GM19023 (cell line): ENCODE measurements around the gene SIDT2.
"Not testable (repeated sequence)": the region's sequence is repeated elsewhere in the genome, so short reads cannot be mapped to it uniquely, and the experiment has no call there.

ENCODE experiments used
- ATAC-seq: cut with Tn5 transposase; IDR thresholded peaks from one replicate; pipeline ENCODE4 v1.9.1; 2021; ENCODE audit warnings: mild to moderate bottlenecking, moderate library complexity; ENCODE audit not compliant: unreplicated experiment

The SIDT2 gene

DNA sequence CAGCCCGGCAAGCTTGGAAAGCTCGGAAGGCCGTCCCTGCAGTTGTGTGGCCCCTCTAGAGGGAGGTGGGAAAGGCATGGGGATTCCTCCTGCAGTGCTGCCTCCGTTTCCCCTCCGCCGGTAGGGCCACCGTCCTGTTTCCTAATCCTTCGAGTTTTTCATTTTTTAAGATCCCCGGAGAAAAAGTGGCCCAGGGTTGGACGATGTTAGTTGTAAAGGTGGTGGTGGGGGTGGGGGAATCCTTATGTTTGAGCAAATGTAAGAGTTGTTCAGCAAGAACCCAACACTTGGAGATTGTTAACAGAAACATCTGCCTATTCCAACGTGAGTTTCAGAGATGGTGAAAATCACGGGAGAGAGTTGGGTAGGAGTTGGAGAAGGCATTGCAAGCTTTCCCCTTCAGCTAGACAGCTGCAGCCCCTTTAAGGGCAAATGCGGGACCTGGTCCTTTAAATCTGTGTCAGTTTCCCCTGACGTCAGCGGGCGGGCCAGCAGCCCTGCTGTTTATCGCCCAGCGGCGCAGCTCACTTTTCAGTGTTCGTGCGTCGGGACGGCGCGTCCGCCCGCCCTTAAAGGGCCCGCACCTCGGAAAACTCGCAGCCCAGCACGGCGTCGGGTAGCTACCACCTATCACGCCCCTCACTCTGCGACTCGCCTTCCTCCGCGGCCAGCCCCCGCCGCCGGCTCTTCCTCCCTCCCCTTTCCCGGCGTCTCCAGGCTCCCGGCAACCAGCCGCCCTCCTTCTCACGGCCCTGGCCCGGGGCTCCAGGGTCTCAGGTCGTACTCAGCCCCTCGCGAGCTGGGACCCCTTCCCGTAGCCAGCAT, at the start of gene SIDT2:
Gene SIDT2 (plus strand): TSS at position 534 of the 825 bp plus-strand sequence. CDS start 521 bp downstream, outside the sequence.
- ATAC-seq, result peak; percentile 90

DNA sequence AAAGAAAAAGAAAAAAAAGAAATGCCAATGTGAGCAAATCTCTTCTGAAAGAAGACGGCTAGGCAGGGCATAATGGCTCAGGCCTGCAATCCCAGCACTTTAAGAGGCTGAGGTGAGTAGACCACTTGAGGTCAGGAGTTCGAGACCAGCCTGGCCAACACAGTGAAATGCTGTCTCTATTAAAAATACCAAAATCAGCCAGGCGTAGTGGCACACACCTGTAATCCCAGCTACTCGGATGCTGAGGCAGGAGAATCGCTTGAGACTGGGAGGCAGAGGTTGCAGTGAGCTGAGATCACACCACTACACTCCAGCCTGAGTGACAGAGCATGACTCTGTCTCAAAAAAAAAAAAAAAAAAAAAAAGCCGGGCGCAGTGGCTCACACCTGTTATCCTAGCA, 48.1 kb upstream of the SIDT2 start:
- not testable (repeated sequence) for ATAC-seq

DNA sequence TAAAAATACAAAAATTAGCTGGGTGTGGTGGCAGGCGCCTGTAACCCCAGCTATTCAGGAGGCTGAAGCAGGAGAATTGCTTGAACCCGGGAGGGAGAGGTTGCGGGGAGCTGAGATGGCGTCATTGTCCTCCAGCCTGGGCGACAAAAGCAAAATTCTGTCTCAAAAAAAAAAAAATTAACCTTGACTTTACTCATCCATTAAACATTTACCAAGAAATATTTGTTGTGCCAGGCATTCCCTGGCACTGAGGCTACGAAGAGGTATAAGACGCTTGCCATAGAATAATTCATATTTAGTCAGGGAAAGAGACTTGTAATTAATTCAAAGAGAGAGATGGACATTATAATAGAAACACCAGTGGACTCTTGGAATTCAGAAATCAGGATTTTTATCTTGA, 47.7 kb upstream of the SIDT2 start:
- ATAC-seq, result no peak

DNA sequence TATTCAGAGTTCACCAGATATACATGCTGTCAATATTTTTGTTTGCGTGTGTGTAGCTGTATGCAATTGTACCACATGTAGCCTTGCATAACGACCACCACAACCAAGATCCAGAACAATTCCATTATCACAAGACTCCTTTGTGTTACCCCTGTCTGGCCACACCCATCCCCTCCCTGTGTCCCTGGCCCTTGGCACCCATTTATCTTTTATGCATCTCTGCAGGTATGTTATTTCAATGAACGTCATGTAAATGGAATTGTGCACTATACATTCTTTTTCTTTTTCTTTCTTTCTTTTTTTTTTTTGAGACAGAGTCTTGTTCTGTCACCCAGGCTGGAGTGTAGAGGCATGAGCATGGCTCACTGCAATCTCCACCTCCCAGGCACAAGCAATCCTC, 44.1 kb upstream of the SIDT2 start:
- no peak for ATAC-seq

DNA sequence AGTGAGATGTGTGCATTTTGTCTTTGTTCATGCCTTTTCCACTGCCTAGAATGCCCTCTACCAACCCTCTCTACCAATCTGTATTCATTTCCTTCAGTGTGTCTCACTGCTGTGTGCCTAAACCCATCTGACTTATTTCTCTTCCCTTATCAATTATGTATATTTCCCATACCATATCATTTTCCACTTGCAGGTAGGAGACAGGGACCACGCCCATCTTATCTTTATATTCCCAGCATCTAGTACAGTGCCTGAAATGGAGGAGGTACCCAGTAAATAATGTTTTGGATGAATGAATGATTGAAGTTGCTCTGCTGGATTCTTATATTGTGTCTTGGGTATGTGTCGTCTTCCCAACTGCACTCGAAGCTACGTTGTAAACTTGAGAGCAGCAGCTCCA, 43.6 kb upstream of the SIDT2 start:
- ATAC-seq, result not testable (repeated sequence)

DNA sequence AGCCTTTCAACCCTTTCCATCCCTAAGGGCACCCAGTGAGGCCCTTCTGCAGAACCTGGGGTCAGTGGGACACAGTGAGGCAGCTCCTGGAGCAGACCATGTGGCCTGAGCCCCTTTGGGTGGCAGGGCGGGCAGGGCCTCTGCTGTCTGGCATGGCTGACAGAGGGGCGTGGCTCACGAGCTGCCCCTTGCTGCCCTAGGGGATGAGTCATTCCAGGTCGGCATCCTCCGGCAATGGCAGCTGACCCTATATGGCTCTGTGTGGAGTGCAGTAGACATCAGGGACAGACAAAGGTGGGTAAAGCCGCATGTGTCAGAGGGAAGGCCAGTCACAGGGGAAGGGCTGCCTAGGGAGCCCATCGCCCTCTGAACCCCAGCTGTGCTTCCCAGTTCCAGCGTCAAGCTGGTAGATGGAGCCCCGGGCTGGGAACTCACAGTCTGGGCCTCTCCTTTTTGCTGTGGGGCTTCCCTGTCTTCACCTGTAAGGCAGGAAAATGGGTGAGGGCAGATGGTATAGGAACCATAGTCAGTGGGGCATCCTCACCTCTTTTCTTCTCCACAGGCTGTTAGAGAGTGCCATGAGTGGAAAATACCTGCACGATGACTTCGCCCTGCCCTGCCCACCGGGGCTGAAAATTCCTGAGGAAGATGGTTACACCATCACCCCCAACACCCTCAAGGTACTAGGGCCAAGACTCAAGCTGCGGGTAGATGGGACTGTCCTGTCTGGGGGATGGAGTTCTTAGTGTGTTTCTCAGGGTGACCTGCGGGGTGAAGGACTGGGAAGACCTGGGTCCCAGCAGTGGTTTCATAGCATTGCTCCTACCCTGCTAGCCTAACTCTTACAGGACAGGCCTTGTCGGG, 41.1 kb upstream of the SIDT2 start:
- ATAC-seq, result not testable (repeated sequence)

DNA sequence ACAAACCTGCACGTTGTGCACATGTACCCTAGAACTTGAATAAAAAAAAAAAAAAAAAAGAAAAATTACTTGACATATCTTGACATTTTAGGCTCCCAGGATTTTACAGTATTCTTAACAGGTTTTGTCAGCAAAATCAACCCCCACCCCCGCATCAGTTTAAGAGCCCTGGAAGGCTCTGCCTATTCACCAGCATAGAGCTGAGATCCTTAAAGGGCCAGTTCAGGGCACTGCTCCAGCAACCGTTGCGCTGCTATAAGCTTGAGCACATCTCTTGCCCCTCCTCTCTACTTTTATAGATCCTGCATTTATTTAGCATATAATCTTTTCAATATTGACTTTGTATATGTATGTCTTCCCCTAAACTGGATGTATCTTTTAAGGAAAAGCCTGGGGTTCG, 35.2 kb upstream of the SIDT2 start:
- ATAC-seq, result no peak

DNA sequence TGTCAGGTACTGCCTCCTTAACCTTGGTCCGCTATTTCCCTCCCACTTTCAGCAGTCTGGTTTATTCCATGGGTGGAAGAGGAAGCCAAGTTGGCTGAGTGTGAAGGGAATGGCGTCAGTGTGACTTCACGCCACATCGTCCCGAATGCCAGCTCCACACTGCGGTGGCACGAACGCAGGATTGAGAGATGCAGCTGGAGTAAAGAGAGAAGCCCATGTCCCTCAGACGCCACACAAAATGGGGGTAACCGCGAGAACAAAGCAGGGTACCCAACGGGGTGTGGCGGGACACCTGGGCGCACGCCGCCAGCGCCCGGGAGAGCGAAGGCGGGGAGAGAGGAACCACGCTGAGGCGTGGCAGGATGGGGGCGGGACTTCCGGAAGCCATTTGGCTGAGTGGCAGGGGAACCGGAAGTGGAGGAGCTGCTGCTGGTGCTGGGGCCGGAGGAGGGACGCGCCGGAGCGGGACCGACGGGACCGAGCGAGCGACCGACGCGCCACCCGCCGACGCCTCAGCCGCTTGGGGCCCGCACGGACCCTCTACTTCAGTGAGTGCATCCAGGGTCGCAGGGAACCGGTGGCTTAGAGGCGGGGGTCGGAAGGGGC, 34.6 kb upstream of the SIDT2 start, which contains the start of gene PAFAH1B2:
Gene PAFAH1B2 (plus strand): TSS at position 417 of the 606 bp plus-strand sequence. CDS start 8,161 bp downstream, outside the sequence.
- peak; percentile 97 for ATAC-seq

DNA sequence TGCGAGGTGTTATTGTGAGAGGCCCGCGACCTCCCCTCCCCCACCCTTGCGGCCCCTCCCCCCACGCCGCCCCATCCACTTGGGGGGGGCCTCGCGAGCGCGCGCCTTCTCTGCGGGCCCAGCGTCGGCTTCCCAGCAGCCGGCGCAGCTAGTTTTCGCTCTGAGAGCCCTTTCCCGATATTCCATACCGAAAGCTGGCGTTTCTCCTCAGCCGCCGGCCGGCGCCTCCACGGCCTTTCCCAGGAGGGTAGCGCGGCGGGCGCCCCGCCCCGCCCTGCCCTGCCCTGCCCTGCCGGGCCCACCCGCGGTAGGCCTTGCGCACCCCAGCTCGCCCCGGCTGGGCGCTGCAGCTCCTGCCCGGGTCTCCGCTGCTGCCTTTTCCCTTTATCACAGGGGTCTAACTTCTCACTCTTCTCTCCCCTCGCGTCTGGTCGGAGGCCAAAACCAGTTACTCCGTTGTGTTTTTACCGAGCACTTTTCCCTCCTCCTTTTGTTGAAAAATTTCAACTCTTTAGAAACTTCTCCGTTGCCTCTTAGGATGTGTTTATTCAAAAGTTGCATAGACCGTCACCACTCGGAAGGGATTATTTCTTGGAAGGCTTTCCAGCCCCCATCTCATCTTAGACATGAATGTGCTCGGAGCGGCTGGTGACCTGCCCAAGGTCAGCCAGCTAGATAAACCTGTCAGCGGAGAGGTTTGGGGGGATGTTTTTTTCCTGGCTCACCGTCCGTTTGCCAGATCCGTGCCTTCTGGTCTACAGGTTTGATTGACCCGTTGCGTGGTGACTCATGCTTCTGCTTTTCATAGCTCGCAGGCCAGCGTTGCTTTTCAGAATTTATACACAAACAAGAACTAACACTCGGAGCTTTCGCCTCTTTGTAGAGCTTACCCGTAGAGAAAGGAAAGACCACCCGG, 33.8 kb upstream of the SIDT2 start:
- ATAC-seq, result peak; percentile 54

DNA sequence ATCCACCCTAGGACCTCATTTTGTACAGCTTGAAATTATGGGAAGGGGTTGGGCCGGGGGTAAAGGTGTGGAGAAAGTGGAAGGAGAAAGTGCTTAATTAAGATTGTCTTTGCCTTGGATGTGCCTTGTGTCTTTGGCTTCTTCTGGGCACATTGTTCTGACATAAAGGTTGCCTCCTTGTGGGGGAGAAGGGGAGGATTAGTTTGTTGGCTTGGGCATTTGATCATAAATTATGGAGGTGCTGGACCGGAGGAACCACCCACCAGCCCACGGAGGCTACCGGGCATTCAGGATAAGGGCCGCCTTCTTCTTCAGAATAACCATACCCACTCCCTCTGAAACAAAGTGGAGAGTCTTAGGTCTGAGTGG, 33.2 kb upstream of the SIDT2 start:
- ATAC-seq, result no peak

DNA sequence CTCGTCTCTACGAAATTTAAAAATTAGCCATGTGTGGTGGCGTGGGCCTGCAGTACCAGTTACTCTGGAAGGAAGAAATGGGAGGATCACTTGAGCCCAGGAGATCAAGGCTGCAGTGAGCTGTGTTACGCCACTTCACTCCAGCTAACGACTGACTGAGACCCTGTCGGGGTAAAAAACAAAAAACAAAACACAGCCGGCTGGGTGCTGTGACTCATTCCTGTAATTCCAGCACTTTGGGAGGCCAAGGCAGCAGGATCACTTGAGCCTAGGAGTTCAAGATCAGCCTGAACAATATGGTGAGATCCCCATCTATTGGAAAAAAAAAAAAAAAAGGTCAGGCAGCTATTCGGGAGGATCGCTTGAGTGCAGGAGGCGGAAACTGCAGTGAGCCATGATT, 32.0 kb upstream of the SIDT2 start:
- no peak for ATAC-seq

DNA sequence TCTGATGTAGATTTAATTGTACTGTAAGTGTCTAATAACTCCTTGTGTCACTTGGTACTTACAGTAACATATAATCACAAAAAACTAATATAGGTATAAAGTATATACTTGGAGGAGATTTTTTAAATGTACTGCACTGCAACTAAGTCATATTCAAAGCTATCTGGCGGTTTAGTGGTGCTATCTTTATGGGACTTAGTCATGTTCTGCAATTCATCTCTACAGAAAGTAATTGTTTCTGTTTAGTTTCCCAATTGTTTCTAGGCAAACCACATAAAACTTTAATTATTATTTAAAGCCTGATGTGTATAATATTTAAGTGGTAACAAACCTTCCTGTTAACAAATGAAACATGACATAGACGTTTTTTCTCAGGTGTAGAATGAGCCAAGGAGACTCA, 26.5 kb upstream of the SIDT2 start:
- no peak for ATAC-seq

DNA sequence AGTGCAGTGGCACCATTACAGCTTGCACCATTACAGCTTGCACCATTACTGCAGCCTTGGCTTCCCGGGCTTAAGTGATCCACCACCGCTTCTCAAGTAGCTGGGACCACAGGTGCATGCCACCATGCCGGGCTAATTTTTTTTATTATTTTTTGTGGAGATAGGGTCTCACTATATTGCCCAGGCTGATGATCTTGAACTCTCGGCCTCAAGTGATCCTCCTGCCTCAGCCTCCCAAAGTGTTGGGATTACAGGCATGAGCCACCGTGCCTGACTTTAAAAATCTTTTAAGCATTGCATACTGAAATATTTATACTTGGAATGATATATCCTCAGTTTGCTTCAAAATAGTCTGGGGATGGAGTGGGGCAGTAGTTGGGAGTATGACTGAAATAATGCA, 24.1 kb upstream of the SIDT2 start:
- no peak for ATAC-seq

DNA sequence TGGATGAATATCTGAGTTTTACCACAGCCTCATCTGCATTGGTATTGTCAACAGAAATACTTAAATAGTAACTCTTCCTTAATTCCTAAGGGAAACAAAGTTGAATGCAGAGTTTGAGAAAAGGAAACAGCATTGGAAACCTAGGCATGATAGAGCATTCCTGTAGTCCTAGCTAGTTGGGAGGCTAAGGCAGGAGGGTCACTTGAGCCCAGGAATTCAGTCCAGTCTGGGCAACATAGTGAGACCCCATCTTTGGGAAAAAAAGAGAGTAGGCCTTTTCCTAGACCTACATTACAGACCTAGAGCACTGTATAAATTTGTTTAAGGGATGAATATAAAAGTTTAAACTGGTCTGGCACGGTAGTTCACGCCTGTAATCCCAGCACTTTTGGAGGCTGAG, 21.0 kb upstream of the SIDT2 start:
- no peak for ATAC-seq

DNA sequence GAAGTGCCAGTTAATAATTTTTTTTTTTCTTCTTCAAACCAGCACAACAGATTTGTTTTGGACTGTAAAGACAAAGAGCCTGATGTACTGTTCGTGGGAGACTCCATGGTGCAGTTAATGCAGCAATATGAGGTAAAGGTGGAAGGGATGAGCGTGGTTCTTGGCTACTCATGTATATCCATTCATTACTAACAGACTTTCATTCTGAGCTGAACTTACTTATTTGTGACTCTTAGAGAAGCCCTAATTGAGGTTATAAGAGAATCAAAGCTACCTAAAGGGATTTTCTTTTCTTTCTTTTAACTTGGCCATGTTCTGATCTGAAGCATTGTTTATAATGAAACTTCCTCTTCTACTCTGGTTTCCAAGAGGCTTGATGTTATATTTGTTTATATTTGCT, 18.7 kb upstream of the SIDT2 start:
- ATAC-seq, result no peak

DNA sequence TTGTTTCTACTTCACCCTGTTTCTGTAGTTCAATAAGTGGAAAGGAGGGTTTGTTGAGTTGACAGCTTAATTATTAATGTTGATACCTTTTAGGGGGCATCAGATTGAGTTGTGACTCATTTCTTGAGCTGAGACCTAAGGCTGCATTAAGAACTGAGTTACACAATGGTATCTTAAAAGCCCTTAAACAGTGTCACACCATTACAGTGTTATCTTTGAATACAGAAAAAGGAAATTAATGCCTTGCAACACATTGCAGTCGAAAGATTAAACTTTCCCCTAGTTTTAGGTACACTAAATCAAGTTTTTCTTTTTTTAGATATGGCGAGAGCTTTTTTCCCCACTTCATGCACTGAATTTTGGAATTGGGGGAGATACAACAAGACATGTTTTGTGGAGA, 17.7 kb upstream of the SIDT2 start:
- ATAC-seq, result no peak

DNA sequence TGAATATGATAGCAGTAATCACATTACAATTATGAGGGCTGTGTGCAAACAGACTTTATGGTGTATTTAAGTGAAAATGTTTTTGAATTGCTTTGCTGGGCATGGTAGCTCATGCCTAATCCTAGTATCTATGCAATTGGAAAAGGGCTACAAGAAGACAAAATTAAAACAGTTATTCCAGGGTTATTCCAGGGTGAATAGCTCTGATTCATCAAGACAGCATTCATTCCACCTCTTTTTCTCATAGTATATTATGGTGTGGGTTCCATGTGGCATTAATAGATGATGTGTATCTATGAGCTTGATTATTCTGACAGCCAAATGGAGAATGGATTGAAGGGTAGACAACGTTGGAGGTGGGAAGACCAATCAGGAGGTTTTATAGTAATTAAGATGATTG, 12.1 kb upstream of the SIDT2 start:
- no peak for ATAC-seq

DNA sequence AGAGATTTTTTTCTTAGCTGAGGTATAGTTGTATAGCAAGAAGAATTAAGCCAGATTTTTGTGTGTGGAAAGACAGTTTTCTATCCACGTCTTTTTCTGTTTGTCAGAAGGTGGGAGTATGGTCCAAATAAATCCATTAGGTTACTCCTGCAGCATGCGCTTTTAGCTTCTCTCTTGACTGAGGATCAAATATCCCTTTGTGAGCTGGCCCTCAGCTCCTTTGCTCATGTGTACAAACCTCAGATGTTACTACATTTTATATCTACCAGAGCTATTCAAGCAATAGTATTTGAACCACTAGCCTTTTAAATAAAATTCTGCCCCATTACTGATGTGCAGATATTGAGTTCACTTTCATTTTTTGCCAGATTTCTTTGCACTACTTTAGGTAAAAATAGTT, 8.8 kb upstream of the SIDT2 start:
- no peak for ATAC-seq

DNA sequence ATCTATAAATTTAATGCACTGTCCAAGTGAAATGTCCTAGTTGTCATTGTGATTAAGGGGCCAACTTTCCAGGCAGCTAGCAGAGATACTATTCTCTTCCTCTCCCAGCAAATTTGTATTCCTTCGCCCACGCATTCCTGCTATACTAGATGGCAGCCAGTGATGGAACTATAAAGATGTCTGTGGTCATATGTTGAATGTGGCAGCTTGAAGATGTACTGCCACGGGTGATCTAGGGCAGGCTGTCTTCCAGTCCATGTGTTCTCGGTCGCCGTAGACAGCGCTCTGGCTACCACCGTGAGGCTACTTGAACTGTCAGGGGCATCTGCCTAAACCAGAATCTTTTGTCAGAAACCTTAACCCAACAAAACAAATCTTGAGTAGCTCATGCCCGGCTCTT, 8.3 kb upstream of the SIDT2 start:
- ATAC-seq, result no peak

DNA sequence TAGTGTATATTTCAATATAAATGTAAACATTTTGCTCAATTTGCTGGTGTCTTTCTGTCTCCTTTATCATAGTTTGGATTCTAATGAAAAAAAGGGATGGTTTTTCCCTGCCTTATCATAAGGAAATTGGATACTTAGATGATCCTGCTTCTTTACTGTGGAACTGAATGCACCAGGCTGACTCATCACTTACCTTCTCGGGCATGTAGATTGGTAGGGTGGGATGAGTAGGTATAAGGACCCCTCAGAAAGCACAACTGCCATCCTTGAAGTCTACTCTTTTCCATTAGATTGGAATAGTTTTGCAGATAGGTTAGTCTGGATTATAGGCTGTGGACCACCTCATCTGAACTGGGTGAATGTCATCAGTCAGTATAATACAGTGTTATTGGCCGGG, 7.5 kb upstream of the SIDT2 start:
- ATAC-seq, result no peak
